Trophoblast cell (in vitro differentiated cells and primary cell): ENCODE measurements around the gene CCDC188.

ENCODE experiments used
- DNase-seq, 2 donors: peaks; one replicate each; pipeline ENCODE4 v3.0.0-alpha.2; 2016
- H2AFZ ChIP-seq: 2 replicates; pipeline ENCODE4 v1.6.1; 2013; ENCODE audit warnings: low read length, moderate library complexity, mild to moderate bottlenecking; ENCODE audit not compliant: insufficient read depth, poor library complexity
- H2AK5ac ChIP-seq: 2 replicates; pipeline ENCODE4 v1.6.1; 2013; ENCODE audit warnings: mild to moderate bottlenecking, low read length
- H2BK120ac ChIP-seq: 2 replicates; pipeline ENCODE4 v1.6.1; 2013; ENCODE audit warnings: low read length, mild to moderate bottlenecking, moderate library complexity; ENCODE audit not compliant: insufficient read depth, poor library complexity
- H2BK12ac ChIP-seq: 2 replicates; pipeline ENCODE4 v1.6.1; 2013; ENCODE audit warnings: mild to moderate bottlenecking, low read length, moderate library complexity
- H2BK5ac ChIP-seq: 2 replicates; pipeline ENCODE4 v1.6.1; 2013; ENCODE audit warnings: low read length, low read depth, moderate library complexity, mild to moderate bottlenecking; ENCODE audit not compliant: poor library complexity
- H3K14ac ChIP-seq: 2 replicates; pipeline ENCODE4 v1.6.1; 2013; ENCODE audit warnings: mild to moderate bottlenecking, low read length
- H3K18ac ChIP-seq: 2 replicates; pipeline ENCODE4 v1.6.1; 2013; ENCODE audit warnings: mild to moderate bottlenecking, low read length
- H3K23ac ChIP-seq: 2 replicates; pipeline ENCODE4 v1.6.1; 2013; ENCODE audit warnings: low read length
- H3K27ac ChIP-seq: 2 replicates; pipeline ENCODE4 v1.5.1; 2013; ENCODE audit warnings: low read depth, mild to moderate bottlenecking, inconsistent platforms, low read length, moderate library complexity
- H3K27me3 ChIP-seq: 2 replicates; pipeline ENCODE4 v1.6.1; 2013; ENCODE audit warnings: inconsistent platforms, mild to moderate bottlenecking, low read length, moderate library complexity; ENCODE audit not compliant: insufficient read depth
- H3K36me3 ChIP-seq, 2 experiments: 1 replicate in 1 of 2; 2 replicates in 1 of 2; pipeline ENCODE4 v1.6.1; 2013; ENCODE audit warnings: low read length in 2 of 2, mild to moderate bottlenecking in 2 of 2, moderate library complexity in 1 of 2; ENCODE audit not compliant: insufficient read depth in 2 of 2, control insufficient read depth in 1 of 2
- H3K4ac ChIP-seq: 2 replicates; pipeline ENCODE4 v1.6.1; 2013; ENCODE audit warnings: low read depth, mild to moderate bottlenecking, low read length, moderate library complexity
- H3K4me1 ChIP-seq, 2 experiments: 1 replicate in 1 of 2; 2 replicates in 1 of 2; pipeline ENCODE4 v1.6.1; 2013; ENCODE audit warnings: low read length in 2 of 2, mild to moderate bottlenecking in 2 of 2, moderate library complexity in 1 of 2; ENCODE audit not compliant: insufficient read depth in 2 of 2, control insufficient read depth in 1 of 2
- H3K4me2 ChIP-seq: 2 replicates; pipeline ENCODE4 v1.6.1; 2013; ENCODE audit warnings: inconsistent platforms, mild to moderate bottlenecking, low read length, moderate library complexity
- H3K4me3 ChIP-seq: 2 replicates; pipeline ENCODE4 v1.5.1; 2013; ENCODE audit warnings: mild to moderate bottlenecking, low read depth, low read length, inconsistent platforms
- H3K79me1 ChIP-seq: one replicate; pipeline ENCODE4 v1.6.1; 2013; ENCODE audit warnings: low read length
- H3K79me2 ChIP-seq: 2 replicates; pipeline ENCODE4 v1.6.1; 2013; ENCODE audit warnings: low read length, mild to moderate bottlenecking; ENCODE audit not compliant: control insufficient read depth, insufficient read depth, poor library complexity
- H3K9ac ChIP-seq: 2 replicates; pipeline ENCODE4 v1.6.1; 2013; ENCODE audit warnings: mild to moderate bottlenecking, low read length
- H3K9me3 ChIP-seq: 2 replicates; pipeline ENCODE4 v1.6.1; 2013; ENCODE audit warnings: low read depth, mild to moderate bottlenecking, control low read depth, inconsistent platforms, low read length; ENCODE audit not compliant: insufficient read depth
- H4K12ac ChIP-seq: 2 replicates; pipeline ENCODE4 v1.6.1; 2013; ENCODE audit warnings: low read depth, mild to moderate bottlenecking, low read length, moderate library complexity
- H4K8ac ChIP-seq: 2 replicates; pipeline ENCODE4 v1.6.1; 2013; ENCODE audit warnings: low read depth, mild to moderate bottlenecking, low read length, moderate library complexity
- H4K91ac ChIP-seq: one replicate; pipeline ENCODE4 v1.6.1; 2013; ENCODE audit warnings: low read depth, mild to moderate bottlenecking, low read length, moderate library complexity
- WGBS: extraction: QIAGEN DNeasy Blood & Tissue Kit; methylation state at CpG from one replicate; pipeline ENCODE4 v1.1.7; 2013; ENCODE audit warnings: missing lambda C conversion rate; ENCODE audit not compliant: insufficient read length, insufficient coverage; ENCODE audit errors: extremely low coverage; 5-methylcytosine and 5-hydroxymethylcytosine counted together

CCDC188 gene

GRCh38 chr22:20106205-20106848 is 44.5 kb downstream of the CCDC188 start:
- Histone ChIP-seq H4K12ac (no peak overlapping the region), H4K91ac (no peak overlapping the region), H3K9me3 (no peaks in the 10 kb centered on the region), H3K9ac (no peak overlapping the region), H2BK12ac (no peak overlapping the region), H3K18ac (no peak overlapping the region), H3K4me1 (no peaks in the 10 kb centered on the region), H3K27me3 (no peaks in the 10 kb centered on the region), H3K4me2 (no peak overlapping the region), H3K4me3 (no peak overlapping the region), H4K8ac (no peak overlapping the region), H2AFZ (no peak overlapping the region), H2AK5ac (no peak overlapping the region), H3K23ac (no peak overlapping the region), H2BK5ac (no peak overlapping the region), H3K4ac (no peak overlapping the region), H2BK120ac (no peak overlapping the region), H3K36me3 (peaks cover 82 to 84% of the 10 kb centered on the region in 2 experiments), H3K79me1 (no peaks in the 10 kb centered on the region), H3K79me2 (no peaks in the 10 kb centered on the region), H3K14ac (no peak overlapping the region), H3K27ac (no peak overlapping the region)
- WGBS: no CpG with 5 or more reads among the region's 20 CpGs
- DNase-seq: no peak

DNA sequence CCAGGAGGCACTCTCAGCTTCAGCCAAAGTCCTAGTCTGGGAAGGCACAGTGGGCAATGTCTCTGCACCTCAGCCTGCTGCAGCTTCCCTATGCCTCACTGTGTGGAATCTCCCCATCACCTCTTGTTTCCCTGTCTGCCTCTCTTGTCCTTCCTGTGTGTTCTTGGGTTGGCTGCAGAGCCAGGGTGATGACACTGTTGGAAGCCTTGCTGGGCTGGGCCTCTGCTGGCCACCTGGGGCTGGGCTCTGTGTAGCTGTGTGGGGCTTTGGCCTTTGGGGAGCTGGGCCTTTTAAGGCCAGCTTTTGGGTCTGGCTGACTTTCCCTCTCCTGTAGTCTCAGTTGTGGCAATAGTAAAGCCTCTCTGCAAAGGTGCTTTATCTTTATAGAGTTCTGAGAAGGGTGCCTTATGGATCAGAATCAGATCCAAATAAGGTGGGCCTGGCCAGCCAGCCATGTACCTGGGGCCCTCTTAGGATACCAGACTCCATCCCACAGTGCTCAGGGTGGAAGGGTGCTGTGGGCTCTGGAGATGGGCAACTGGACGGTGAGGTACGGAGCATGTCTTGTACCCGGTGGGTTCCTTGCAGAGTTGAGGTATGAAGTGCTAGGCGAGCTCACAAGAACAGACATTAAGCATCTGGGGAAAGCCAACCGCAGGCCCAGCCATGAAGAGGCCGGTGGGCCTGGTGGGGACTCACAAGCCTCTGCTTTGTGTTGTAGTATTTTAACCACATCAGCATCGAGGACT is 45.2 kb downstream of the CCDC188 start:
- H3K4me3 ChIP-seq: no peak overlapping the region
- no peaks in the 10 kb centered on the region for H3K79me1 ChIP-seq
- no peak overlapping the region for H3K4ac ChIP-seq
- no peak overlapping the region for H3K14ac ChIP-seq
- no peak overlapping the region for H3K18ac ChIP-seq
- DNase-seq: no peak
- no peak overlapping the region for H4K12ac ChIP-seq
- no peaks in the 10 kb centered on the region for H3K79me2 ChIP-seq
- H4K8ac ChIP-seq: no peak overlapping the region
- no CpG with 5 or more reads among the region's 7 CpGs for WGBS
- H2BK120ac ChIP-seq: no peak overlapping the region
- H3K27ac ChIP-seq: no peak overlapping the region
- no peaks in the 10 kb centered on the region for H3K4me1 ChIP-seq
- no peak overlapping the region for H3K23ac ChIP-seq
- H3K9me3 ChIP-seq: no peaks in the 10 kb centered on the region
- H2AK5ac ChIP-seq: no peak overlapping the region
- no peak overlapping the region for H3K9ac ChIP-seq
- no peaks in the 10 kb centered on the region for H3K27me3 ChIP-seq
- H3K4me2 ChIP-seq: no peak overlapping the region
- no peak overlapping the region for H2AFZ ChIP-seq
- H3K36me3 ChIP-seq: peaks cover 84% of the 10 kb centered on the region in 2 experiments
- no peak overlapping the region for H2BK12ac ChIP-seq
- H4K91ac ChIP-seq: no peak overlapping the region
- no peak overlapping the region for H2BK5ac ChIP-seq

DNA sequence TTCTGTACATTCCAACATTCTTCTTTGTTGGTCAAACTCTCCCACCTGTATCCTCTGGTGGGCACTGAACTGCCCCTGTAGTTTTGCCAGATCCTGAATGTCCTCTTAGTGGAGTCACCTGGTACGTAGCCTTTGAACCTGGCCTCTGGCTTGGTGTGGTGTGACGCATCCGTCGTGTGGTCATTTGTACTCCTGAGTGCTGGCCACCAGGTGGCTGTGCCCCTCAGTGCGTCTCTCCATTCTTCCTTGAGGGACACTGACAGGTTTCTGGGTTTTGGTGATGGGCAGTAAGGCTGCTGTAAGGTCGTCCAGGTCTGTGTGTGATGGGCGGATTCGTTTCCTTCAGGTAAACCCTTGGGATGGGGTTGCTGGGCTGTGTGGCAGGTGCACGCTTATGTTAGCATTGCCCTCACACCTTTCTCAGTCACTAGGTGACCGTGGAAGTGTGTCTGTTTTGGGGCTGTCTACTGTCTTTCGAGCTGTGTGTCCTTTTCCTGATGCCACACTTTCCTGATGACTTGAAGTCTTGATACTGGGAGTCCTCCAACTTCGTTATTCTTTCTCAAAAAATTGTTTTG is 48.6 kb downstream of the CCDC188 start:
- no CpG with 5 or more reads among the region's 12 CpGs for WGBS
- Histone ChIP-seq H3K79me2 (no peaks in the 10 kb centered on the region), H4K12ac (no peak overlapping the region), H2BK5ac (no peak overlapping the region), H3K9ac (no peak overlapping the region), H3K14ac (no peak overlapping the region), H3K36me3 (peaks cover 66 to 74% of the 10 kb centered on the region in 2 experiments), H2BK12ac (no peak overlapping the region), H3K79me1 (no peaks in the 10 kb centered on the region), H3K4me2 (no peak overlapping the region), H2AFZ (no peak overlapping the region), H3K4me1 (no peaks in the 10 kb centered on the region), H2BK120ac (no peak overlapping the region), H3K4ac (no peak overlapping the region), H3K18ac (no peak overlapping the region), H3K9me3 (no peaks in the 10 kb centered on the region), H3K4me3 (no peak overlapping the region), H3K23ac (no peak overlapping the region), H3K27me3 (no peaks in the 10 kb centered on the region), H4K8ac (no peak overlapping the region), H2AK5ac (no peak overlapping the region), H3K27ac (no peak overlapping the region), H4K91ac (no peak overlapping the region)
- DNase-seq: no peak

GRCh38 chr22:20101638-20102037 is 49.2 kb downstream of the CCDC188 start:
- H3K18ac ChIP-seq: no peak overlapping the region
- WGBS: no CpG with 5 or more reads among the region's 8 CpGs
- DNase-seq: no peak

More at GRCh38 chr22:20101638-20102037, 49.2 kb downstream of the CCDC188 start:
- Histone ChIP-seq H3K27ac (no peak overlapping the region), H2BK120ac (no peak overlapping the region), H3K4me3 (no peak overlapping the region), H4K12ac (no peak overlapping the region), H3K9me3 (no peaks in the 10 kb centered on the region), H3K14ac (no peak overlapping the region), H3K79me2 (no peaks in the 10 kb centered on the region), H3K4ac (no peak overlapping the region), H3K23ac (no peak overlapping the region), H4K91ac (no peak overlapping the region), H3K79me1 (no peaks in the 10 kb centered on the region), H3K4me2 (no peak overlapping the region), H3K36me3 (peaks cover 59 to 68% of the 10 kb centered on the region in 2 experiments), H3K9ac (no peak overlapping the region), H3K4me1 (no peaks in the 10 kb centered on the region), H4K8ac (no peak overlapping the region), H2BK5ac (no peak overlapping the region), H2AK5ac (no peak overlapping the region), H3K27me3 (no peaks in the 10 kb centered on the region), H2AFZ (no peak overlapping the region), H2BK12ac (no peak overlapping the region)
